ENCODE measurements around the gene EPB41L4B. TPM values are rescaled to one million over a fixed set of nuclear protein-coding genes. Genes with fewer than 3 reads are reported as not detected.
A peak's percentile ranks its signal among the peaks of the same experiment; 100 is the strongest.

Gene EPB41L4B
- total and polyA plus RNA-seq, 2 experiments from 2014 or later = 11.0 to 32.2 TPM

GRCh38 chr9:109182940-109183798 is 137.7 kb downstream of the EPB41L4B start:
- TF ChIP-seq EZH2phosphoT487 (IDR thresholded peaks at IDR 0.05; ENCODE audit: unreplicated experiment) = no peak
- TF ChIP-seq STAT1 (IDR thresholded peaks at IDR 0.05; ENCODE audit: unreplicated experiment) = no peak
- peak; percentile 53; the same call in 1 of the 2 replicates for TF ChIP-seq ZNF462 (CRISPR knock-in tag; IDR thresholded peaks at IDR 0.05)
- no peak for TF ChIP-seq ZNF114 (CRISPR knock-in tag; IDR thresholded peaks at IDR 0.05)
- TF ChIP-seq CTCF (conservative IDR thresholded peaks at IDR 0.05; ENCODE audit: low read depth in 2 of 2) = peak; percentile 45 to 69
- TF ChIP-seq REST (IDR thresholded peaks at IDR 0.05; ENCODE audit: unreplicated experiment) = no peak
- Mint-ChIP-seq H3K4me3 (no peak overlapping the region), H3K4me1 (peaks cover 4% of the 10 kb centered on the region; the same call in 1 of the 3 replicates), H3K27me3 (ENCODE audit: insufficient read depth, low read depth, poor library complexity) (no peaks in the 10 kb centered on the region), H3K36me3 (ENCODE audit: low read depth) (no peaks in the 10 kb centered on the region), H3K9me3 (no peaks in the 10 kb centered on the region), H3K27ac (no peak overlapping the region)
- no peaks in the 10 kb centered on the region for H3K79me2 ChIP-seq (replicated peaks; ENCODE audit: insufficient read depth)
- no peaks in the 10 kb centered on the region for H3K9me2 ChIP-seq (ENCODE audit: insufficient read depth)
- H4K20me1 ChIP-seq (replicated peaks; ENCODE audit: insufficient read depth) = no peaks in the 10 kb centered on the region
- DNase-seq (ENCODE audit: low spot score) = peak; percentile 73
- H3K4me1 ChIP-seq (ENCODE audit: insufficient read depth) = no peaks in the 10 kb centered on the region
- peak overlapping the region; percentile 81 for H2AFZ ChIP-seq
- ATAC-seq = peak; percentile 86
- no peaks in the 10 kb centered on the region for H3F3A ChIP-seq (replicated peaks; ENCODE audit: low read depth)
- no peak overlapping the region for H3K4me2 ChIP-seq
- H3K36me3 ChIP-seq (ENCODE audit: insufficient read depth) = no peaks in the 10 kb centered on the region
- H3K27me3 ChIP-seq (ENCODE audit: insufficient read depth) = no peaks in the 10 kb centered on the region
- H3K27ac ChIP-seq (ENCODE audit: low read depth) = 0 out of 2 replicates have a peak overlapping the region, but pooled peaks have one; percentile 50
- no peak overlapping the region for H3K4me3 ChIP-seq
